Thoracic aorta (tissue), 2 donors: ENCODE data around the gene ATG16L2. TPM values are rescaled to one million over a fixed set of nuclear protein-coding genes. Genes with fewer than 3 reads are reported as not detected.
A peak's percentile ranks its signal among the peaks of the same experiment; 100 is the strongest.
"Not testable (repeated sequence)": the region's sequence is repeated elsewhere in the genome, so short reads cannot be mapped to it uniquely, and the experiment has no call there.

ENCODE experiments used
- ATAC-seq: fragments of 150-250 bp; one replicate; pipeline ENCODE4 v1.8.0; 2017; ENCODE audit warnings: low read depth; ENCODE audit not compliant: insufficient number of reproducible peaks, low FRiP score
- DNase-seq: peaks from one replicate; pipeline ENCODE4 v3.0.0-alpha.2; 2020; ENCODE audit warnings: low spot score
- H3K27ac ChIP-seq, 2 donors: fragments of 200-600 bp; sonication (generic); 1 replicate in 1 of 2; 2 replicates in 1 of 2; pipeline ENCODE4 v1.5.1; 2016; ENCODE audit warnings: mild to moderate bottlenecking in 2 of 2, moderate library complexity in 2 of 2
- H3K27me3 ChIP-seq: fragments of 200-600 bp; sonication (generic); replicated peaks from 2 replicates; pipeline ENCODE4 v1.6.0; 2016; ENCODE audit warnings: mild to moderate bottlenecking; ENCODE audit not compliant: insufficient read depth
- H3K36me3 ChIP-seq: fragments of 200-600 bp; sonication (generic); one replicate; pipeline ENCODE4 v1.5.1; 2016
- H3K4me1 ChIP-seq, 2 donors: fragments of 200-600 bp; sonication (generic); 1 replicate in 1 of 2; 2 replicates in 1 of 2; pipeline versions ENCODE4 v1.5.1 to v1.6.0; 2016; ENCODE audit warnings: low read depth in 2 of 2, mild to moderate bottlenecking in 1 of 2; ENCODE audit not compliant: control insufficient read depth in 1 of 2
- H3K4me3 ChIP-seq: fragments of 200-600 bp; sonication (generic); 2 replicates; pipeline ENCODE4 v1.5.1; 2016; ENCODE audit warnings: mild to moderate bottlenecking
- H3K9me3 ChIP-seq: fragments of 200-600 bp; sonication (generic); 2 replicates; pipeline ENCODE4 v1.5.1; 2016
- total RNA-seq, 2 donors: library from RNA; depleted of rRNA; stranded (reverse); fragments of >200 nt; gene quantifications; one replicate each; pipeline versions ENCODE4 v1.1.0 to v1.2.3, GENCODE V29; 2016
- TF ChIP-seq, protein P1 (sequence below): fragments of 200-600 bp; sonication (generic); IDR thresholded peaks from one replicate; pipeline ENCODE4 v1.5.1; 2019; ENCODE audit warnings: antibody characterized with exemption

The ATG16L2 gene
- total RNA-seq, 2 donors from 2014 or later: 36.0 to 65.5 TPM

DNA sequence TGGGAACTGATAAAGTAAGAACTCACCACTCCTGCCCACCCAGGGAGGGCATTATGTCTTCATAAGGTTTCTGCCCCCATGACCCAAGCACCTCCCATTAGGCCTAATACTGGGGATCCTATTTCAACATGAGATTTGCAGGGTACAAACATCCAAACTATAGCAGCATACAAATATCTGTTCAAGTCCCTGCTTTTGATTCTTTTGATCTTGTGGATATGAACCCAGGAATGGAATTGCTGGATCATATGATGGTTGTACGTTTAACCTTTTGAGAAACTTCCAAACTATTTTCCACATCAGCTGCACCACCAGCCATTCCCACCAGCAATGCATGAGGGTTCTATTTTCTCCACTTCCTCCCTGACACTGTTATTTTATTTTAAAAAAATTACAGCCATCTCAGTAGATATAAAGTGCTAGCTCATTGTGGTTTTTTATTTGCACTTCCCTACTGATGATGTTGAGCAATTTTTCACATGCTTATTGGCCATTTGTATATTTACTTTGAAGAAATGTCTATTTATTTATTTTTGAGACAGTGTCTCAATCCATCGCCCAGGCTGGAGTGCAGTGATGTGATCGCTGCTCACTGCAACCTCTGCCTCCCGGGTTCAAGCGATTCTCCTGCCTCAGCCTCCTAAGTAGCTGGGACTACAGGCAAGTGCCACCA is 7.1 kb upstream of the ATG16L2 start:
- ATAC-seq (no peak), DNase-seq (no peak)
- TF ChIP-seq, protein P1, sequence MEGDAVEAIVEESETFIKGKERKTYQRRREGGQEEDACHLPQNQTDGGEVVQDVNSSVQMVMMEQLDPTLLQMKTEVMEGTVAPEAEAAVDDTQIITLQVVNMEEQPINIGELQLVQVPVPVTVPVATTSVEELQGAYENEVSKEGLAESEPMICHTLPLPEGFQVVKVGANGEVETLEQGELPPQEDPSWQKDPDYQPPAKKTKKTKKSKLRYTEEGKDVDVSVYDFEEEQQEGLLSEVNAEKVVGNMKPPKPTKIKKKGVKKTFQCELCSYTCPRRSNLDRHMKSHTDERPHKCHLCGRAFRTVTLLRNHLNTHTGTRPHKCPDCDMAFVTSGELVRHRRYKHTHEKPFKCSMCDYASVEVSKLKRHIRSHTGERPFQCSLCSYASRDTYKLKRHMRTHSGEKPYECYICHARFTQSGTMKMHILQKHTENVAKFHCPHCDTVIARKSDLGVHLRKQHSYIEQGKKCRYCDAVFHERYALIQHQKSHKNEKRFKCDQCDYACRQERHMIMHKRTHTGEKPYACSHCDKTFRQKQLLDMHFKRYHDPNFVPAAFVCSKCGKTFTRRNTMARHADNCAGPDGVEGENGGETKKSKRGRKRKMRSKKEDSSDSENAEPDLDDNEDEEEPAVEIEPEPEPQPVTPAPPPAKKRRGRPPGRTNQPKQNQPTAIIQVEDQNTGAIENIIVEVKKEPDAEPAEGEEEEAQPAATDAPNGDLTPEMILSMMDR: no peak
- H3K27ac ChIP-seq: no peak overlapping the region
- no peaks in the 10 kb centered on the region for H3K9me3 ChIP-seq
- H3K27me3 ChIP-seq: no peaks in the 10 kb centered on the region
- no peak overlapping the region for H3K4me3 ChIP-seq
- H3K36me3 ChIP-seq: no peaks in the 10 kb centered on the region
- H3K4me1 ChIP-seq: peaks cover 8% of the 10 kb centered on the region in 2 donors

DNA sequence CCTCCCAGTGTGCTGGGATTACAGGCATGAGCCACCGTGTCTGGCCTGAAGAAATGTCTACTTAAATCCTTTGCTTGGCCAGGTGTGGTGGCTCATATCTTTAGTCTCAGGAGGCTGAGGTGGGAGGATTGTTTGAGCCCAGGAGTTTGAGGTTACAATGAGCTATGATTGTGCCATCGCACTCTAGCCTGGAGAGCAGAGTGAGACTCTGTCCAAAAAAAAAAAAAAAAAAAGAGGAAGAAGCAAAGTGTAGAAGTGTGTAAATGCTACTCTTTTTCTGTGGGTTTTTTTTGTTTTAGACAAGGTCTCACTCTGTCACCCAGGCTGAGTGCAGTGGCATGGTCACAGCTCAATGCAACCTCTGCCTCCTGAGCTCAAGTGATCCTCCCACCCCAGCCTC is 6.4 kb upstream of the ATG16L2 start:
- H3K27ac ChIP-seq: no peak overlapping the region

DNA sequence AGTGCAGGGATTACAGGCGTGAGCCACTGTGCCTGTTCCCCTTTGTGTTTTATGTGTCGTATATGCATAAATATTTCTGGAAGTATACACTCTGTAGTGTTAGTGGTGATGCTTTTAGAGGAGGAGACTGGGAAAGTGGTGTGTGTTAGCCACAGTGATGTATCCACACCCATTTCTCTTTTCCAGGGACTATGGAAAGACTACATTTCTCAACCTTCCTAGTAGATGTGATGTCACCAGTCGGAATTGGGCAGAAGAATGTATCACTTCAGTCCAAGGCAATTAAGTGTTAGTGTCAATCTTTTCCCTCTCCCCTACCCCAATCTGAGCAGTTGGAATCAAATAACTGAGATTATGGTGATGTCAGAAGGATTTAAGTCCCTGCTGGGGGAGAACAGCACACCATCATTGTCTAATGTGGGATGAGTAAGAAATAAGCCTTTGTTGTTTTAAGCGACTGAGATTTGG is 5.8 kb upstream of the ATG16L2 start:
- H3K4me1 ChIP-seq: peaks cover 16 to 19% of the 10 kb centered on the region in 2 donors
- no peaks in the 10 kb centered on the region for H3K27me3 ChIP-seq
- ATAC-seq (no peak), DNase-seq (no peak)
- TF ChIP-seq, protein P1: no peak
- H3K4me3 ChIP-seq: no peak overlapping the region
- H3K27ac ChIP-seq: no peak overlapping the region
- no peaks in the 10 kb centered on the region for H3K36me3 ChIP-seq
- no peaks in the 10 kb centered on the region for H3K9me3 ChIP-seq

More for the DNA sequence above, 6.4 kb upstream of the ATG16L2 start:
- Histone ChIP-seq H3K27me3 (no peaks in the 10 kb centered on the region), H3K36me3 (no peaks in the 10 kb centered on the region), H3K4me1 (peaks cover 13 to 14% of the 10 kb centered on the region in 2 donors), H3K9me3 (no peaks in the 10 kb centered on the region), H3K4me3 (no peak overlapping the region)
- TF ChIP-seq, protein P1: no peak
- DNase-seq (no peak), ATAC-seq (no peak)

DNA sequence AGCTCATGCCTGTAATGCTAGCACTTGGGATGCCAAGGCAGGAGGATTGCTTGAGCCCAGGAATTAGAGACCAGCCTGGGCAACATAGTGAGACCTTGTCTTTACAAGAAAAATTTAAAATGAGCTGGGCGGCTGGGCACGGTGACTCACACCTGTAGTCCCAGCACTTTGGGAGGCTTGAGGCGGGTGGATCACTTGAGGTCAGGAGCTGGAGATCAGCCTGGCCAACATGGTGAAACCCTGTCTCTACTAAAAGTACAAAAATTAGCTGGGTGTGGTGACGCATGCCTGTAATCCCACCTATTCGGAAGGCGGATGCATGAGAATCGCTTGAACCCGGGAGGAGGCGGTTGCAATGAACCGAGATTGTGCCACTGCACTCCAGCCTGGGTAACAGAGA is 2.5 kb upstream of the ATG16L2 start:
- H3K27ac ChIP-seq, H3K9me3 ChIP-seq, H3K27me3 ChIP-seq, H3K36me3 ChIP-seq, H3K4me3 ChIP-seq, DNase-seq, ATAC-seq: not testable (repeated sequence)
- peaks cover 30 to 39% of the 10 kb centered on the region in 2 donors for H3K4me1 ChIP-seq

DNA sequence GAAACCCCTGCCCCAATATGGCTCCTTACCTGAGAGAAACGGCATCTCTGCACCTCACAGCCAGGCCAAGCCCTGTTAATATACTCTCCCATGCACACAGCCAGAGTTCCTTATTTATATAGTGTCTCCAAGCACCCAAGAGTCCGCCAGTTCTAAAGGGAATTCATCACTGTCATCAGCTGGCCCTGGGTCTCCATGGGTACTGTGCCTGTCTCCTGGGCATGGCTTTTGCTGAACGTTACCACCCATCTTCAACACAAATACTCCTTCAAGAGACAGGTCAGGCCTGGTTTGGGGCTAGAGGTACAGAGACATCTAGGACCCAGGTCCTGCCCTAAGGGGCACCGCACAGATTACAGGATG is 1.6 kb upstream of the ATG16L2 start:
- H3K36me3 ChIP-seq: no peaks in the 10 kb centered on the region
- H3K4me3 ChIP-seq: peak overlapping the region; percentile 81
- H3K27ac ChIP-seq: peak overlapping the region; percentile 86 to 92
- ATAC-seq: no peak
- peaks cover 30 to 40% of the 10 kb centered on the region in 2 donors for H3K4me1 ChIP-seq
- no peak for DNase-seq
- TF ChIP-seq, protein P1: no peak
- no peaks in the 10 kb centered on the region for H3K27me3 ChIP-seq
- no peaks in the 10 kb centered on the region for H3K9me3 ChIP-seq
